PC-3 (cell line): ENCODE data around the gene CCDC86. TPM values are rescaled to one million over a fixed set of nuclear protein-coding genes. Genes with fewer than 3 reads are reported as not detected.
A peak's percentile ranks its signal among the peaks of the same experiment; 100 is the strongest.

Experiments used
- ATAC-seq: fragments of 200-7000 bp; cut with Tn5 transposase; 2 replicates; pipeline ENCODE4 v1.9.1; 2020; ENCODE audit warnings: mild to moderate bottlenecking, moderate library complexity
- BruUV-seq: library from RNA; stranded (reverse); fragments of 400-500 nt; replicated peaks from 2 replicates; lab custom pipeline; 2021; lab: Mats Ljungman, UMichigan
- CTCF ChIA-PET: fragments of 300-600 bp; sonication (Branson Sonifier 250); formaldehyde crosslinking; loops from one replicate; lab custom pipeline; 2022; ENCODE audit warnings: antibody characterized with exemption; lab: Charles Lee
- POLR2A ChIA-PET: fragments of 300-600 bp; sonication (Branson Sonifier 250); formaldehyde crosslinking; loops from one replicate; lab custom pipeline; 2022; ENCODE audit warnings: antibody characterized with exemption; ENCODE audit not compliant: unreplicated experiment; lab: Charles Lee
- DNase-seq: peaks from one replicate; pipeline ENCODE4 v3.0.0-alpha.2; 2015
- H2AFZ ChIP-seq: fragments of 300-600 bp; sonication (generic); 2 replicates; pipeline ENCODE4 v1.6.0; 2016; ENCODE audit warnings: antibody characterized with exemption, low read length
- H3F3A ChIP-seq: fragments of 300-600 bp; sonication (generic); one replicate; pipeline ENCODE4 v1.6.0; 2017; ENCODE audit warnings: antibody characterized with exemption, low read length, control low read depth, mild to moderate bottlenecking; ENCODE audit not compliant: unreplicated experiment
- H3K27ac ChIP-seq: fragments of 300-600 bp; sonication (generic); 2 replicates; pipeline ENCODE4 v1.5.1; 2016; ENCODE audit warnings: mild to moderate bottlenecking, low read length
- H3K27me3 ChIP-seq: fragments of 300-600 bp; sonication (generic); 2 replicates; pipeline ENCODE4 v1.6.1; 2016; ENCODE audit warnings: low read length, mixed read lengths
- H3K36me3 ChIP-seq: fragments of 300-600 bp; sonication (generic); 2 replicates; pipeline ENCODE4 v1.6.1; 2016; ENCODE audit warnings: low read depth, mixed run types, low read length, mixed read lengths
- H3K4me1 ChIP-seq: fragments of 300-600 bp; sonication (generic); 2 replicates; pipeline ENCODE4 v1.5.1; 2016; ENCODE audit warnings: low read length; ENCODE audit not compliant: insufficient read depth
- H3K4me2 ChIP-seq: fragments of 300-600 bp; sonication (generic); 2 replicates; pipeline ENCODE4 v1.6.0; 2016; ENCODE audit warnings: low read length
- H3K4me3 ChIP-seq: fragments of 300-600 bp; sonication (generic); 2 replicates; pipeline ENCODE4 v1.5.1; 2016; ENCODE audit warnings: mild to moderate bottlenecking, low read length, mixed read lengths
- H3K79me2 ChIP-seq: fragments of 300-600 bp; sonication (generic); 2 replicates; pipeline ENCODE4 v1.6.1; 2017; ENCODE audit warnings: low read length, mixed read lengths
- H3K9ac ChIP-seq: fragments of 300-600 bp; sonication (generic); 2 replicates; pipeline ENCODE4 v1.6.0; 2016; ENCODE audit warnings: mild to moderate bottlenecking, low read length
- H3K9me2 ChIP-seq: fragments of 300-600 bp; sonication (generic); replicated peaks from 2 replicates; pipeline ENCODE4 v1.6.1; 2016; ENCODE audit warnings: mixed run types, low read length, mixed read lengths
- H3K9me3 ChIP-seq: fragments of 300-600 bp; sonication (generic); 2 replicates; pipeline ENCODE4 v1.6.1; 2016; ENCODE audit warnings: low read length, mixed read lengths
- H4K20me1 ChIP-seq: fragments of 300-600 bp; sonication (generic); 2 replicates; pipeline ENCODE4 v1.6.1; 2016; ENCODE audit warnings: low read length, mixed read lengths
- EZH2 ChIP-seq: fragments of 300-600 bp; sonication (generic); IDR thresholded peaks from one replicate; pipeline ENCODE4 v1.6.1; 2017; ENCODE audit warnings: antibody characterized with exemption, mild to moderate bottlenecking, low read length; ENCODE audit not compliant: unreplicated experiment
- EZH2phosphoT487 ChIP-seq: fragments of 300-600 bp; sonication (generic); IDR thresholded peaks from 2 replicates; pipeline ENCODE4 v1.6.1; 2018; ENCODE audit warnings: mild to moderate bottlenecking, antibody characterized with exemption, low read length, borderline replicate concordance
- intact Hi-C: fragments of 100-400 bp; cut with micrococcal nuclease; formaldehyde crosslinking; loops from 2 replicates; pipeline ENCODE4 v1.9.0; 2023
- total RNA-seq: library from RNA; depleted of rRNA; stranded (reverse); fragments of >200 nt; gene quantifications from 2 replicates; pipeline ENCODE4 v1.2.3, GENCODE V29; 2014
- TF ChIP-seq, protein P1 (sequence below): fragments of 300-600 bp; sonication (generic); conservative IDR thresholded peaks from 2 replicates; pipeline ENCODE4 v1.5.1; 2017; ENCODE audit warnings: antibody characterized with exemption, low read depth, mild to moderate bottlenecking, low read length

Gene CCDC86
- total RNA-seq, 1 experiment from 2014 or later = 67.9 TPM

- DNase-seq = no peak
- H3K27ac ChIP-seq = no peak overlapping the region
- CTCF ChIA-PET = interaction anchor here (0.7 kb wide), 1 partner anchor 321 kb away, joined by 3 read pairs; no protein-coding TSS in a partner anchor
- H3K4me2 ChIP-seq = no peak overlapping the region
- no peaks in the 10 kb centered on the region for H3K27me3 ChIP-seq
- H3K4me1 ChIP-seq = peaks cover 28% of the 10 kb centered on the region
- H2AFZ ChIP-seq = no peak overlapping the region
- ATAC-seq = no peak
- POLR2A ChIA-PET = no interaction called here
- H3K9me3 ChIP-seq = no peaks in the 10 kb centered on the region
- H3K4me3 ChIP-seq = no peak overlapping the region
- no peaks in the 10 kb centered on the region for H3F3A ChIP-seq
- H4K20me1 ChIP-seq = no peaks in the 10 kb centered on the region; the same call in 1 of the 2 replicates
- TF ChIP-seq EZH2 (no peak), EZH2phosphoT487 (no peak)
- TF ChIP-seq, protein P1, sequence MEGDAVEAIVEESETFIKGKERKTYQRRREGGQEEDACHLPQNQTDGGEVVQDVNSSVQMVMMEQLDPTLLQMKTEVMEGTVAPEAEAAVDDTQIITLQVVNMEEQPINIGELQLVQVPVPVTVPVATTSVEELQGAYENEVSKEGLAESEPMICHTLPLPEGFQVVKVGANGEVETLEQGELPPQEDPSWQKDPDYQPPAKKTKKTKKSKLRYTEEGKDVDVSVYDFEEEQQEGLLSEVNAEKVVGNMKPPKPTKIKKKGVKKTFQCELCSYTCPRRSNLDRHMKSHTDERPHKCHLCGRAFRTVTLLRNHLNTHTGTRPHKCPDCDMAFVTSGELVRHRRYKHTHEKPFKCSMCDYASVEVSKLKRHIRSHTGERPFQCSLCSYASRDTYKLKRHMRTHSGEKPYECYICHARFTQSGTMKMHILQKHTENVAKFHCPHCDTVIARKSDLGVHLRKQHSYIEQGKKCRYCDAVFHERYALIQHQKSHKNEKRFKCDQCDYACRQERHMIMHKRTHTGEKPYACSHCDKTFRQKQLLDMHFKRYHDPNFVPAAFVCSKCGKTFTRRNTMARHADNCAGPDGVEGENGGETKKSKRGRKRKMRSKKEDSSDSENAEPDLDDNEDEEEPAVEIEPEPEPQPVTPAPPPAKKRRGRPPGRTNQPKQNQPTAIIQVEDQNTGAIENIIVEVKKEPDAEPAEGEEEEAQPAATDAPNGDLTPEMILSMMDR = no peak
- peaks cover 13% of the 10 kb centered on the region for H3K79me2 ChIP-seq
- intact Hi-C loops = no loop called here
- BruUV-seq = no TSS peak
- H3K9me2 ChIP-seq = no peaks in the 10 kb centered on the region
- H3K9ac ChIP-seq = no peak overlapping the region
- no peaks in the 10 kb centered on the region for H3K36me3 ChIP-seq
These were observed 3.8 kb upstream of the CCDC86 start for GRCh38 chr11:60838132-60838531.

GRCh38 chr11:60840470-60841430 is 1.2 kb upstream of the CCDC86 start:
- H3K4me3 ChIP-seq = no peak overlapping the region
- no peak overlapping the region for H3K27ac ChIP-seq
- no peaks in the 10 kb centered on the region for H3K9me3 ChIP-seq
- ATAC-seq = no peak
- H4K20me1 ChIP-seq = peaks cover 15% of the 10 kb centered on the region
- no peaks in the 10 kb centered on the region for H3F3A ChIP-seq
- ChIA-PET CTCF (no interaction called here), POLR2A (interaction anchor here (0.6 kb wide), 1 partner anchor 1055 kb away, joined by 12 read pairs; no protein-coding TSS in a partner anchor)
- no peaks in the 10 kb centered on the region for H3K9me2 ChIP-seq
- no peak for TF ChIP-seq EZH2phosphoT487
- TF ChIP-seq, protein P1 = no peak
- no peak for TF ChIP-seq EZH2
- no peaks in the 10 kb centered on the region for H3K27me3 ChIP-seq
- DNase-seq = peak; percentile 21
- no peak overlapping the region for H3K4me2 ChIP-seq
- H3K9ac ChIP-seq = no peak overlapping the region
- H3K79me2 ChIP-seq = peaks cover 39% of the 10 kb centered on the region
- no TSS peak for BruUV-seq
- no peaks in the 10 kb centered on the region for H3K36me3 ChIP-seq
- intact Hi-C loops = no loop called here
- H2AFZ ChIP-seq = no peak overlapping the region
- peaks cover 35% of the 10 kb centered on the region for H3K4me1 ChIP-seq
